Neural crest cell (in vitro differentiated cells): Measurements from ENCODE around the gene TBCD. TPM values are rescaled to one million over a fixed set of nuclear protein-coding genes. Genes with fewer than 3 reads are reported as not detected.

Source experiments
- DNase-seq: peaks from one replicate; pipeline ENCODE4 v3.0.0; 2021; ENCODE audit warnings: low read depth, mixed read lengths, low spot score
- H3K27ac Mint-ChIP-seq: one replicate; pipeline ENCODE4 v1.8.0; 2021; ENCODE audit warnings: mild to moderate bottlenecking, mixed read lengths; ENCODE audit not compliant: unreplicated experiment
- H3K27me3 Mint-ChIP-seq: 2 replicates; pipeline ENCODE4 v1.8.0; 2021; ENCODE audit warnings: low read depth, mild to moderate bottlenecking, mixed read lengths
- H3K36me3 Mint-ChIP-seq: 2 replicates; pipeline ENCODE4 v1.8.0; 2021; ENCODE audit warnings: low read depth, mild to moderate bottlenecking, mixed read lengths
- H3K4me1 Mint-ChIP-seq: 2 replicates; pipeline ENCODE4 v1.8.0; 2021; ENCODE audit warnings: mixed read lengths
- H3K4me3 Mint-ChIP-seq: one replicate; pipeline ENCODE4 v1.8.0; 2021; ENCODE audit warnings: mild to moderate bottlenecking, mixed read lengths
- H3K9me3 Mint-ChIP-seq: 2 replicates; pipeline ENCODE4 v1.8.0; 2021; ENCODE audit warnings: mixed read lengths
- total RNA-seq: library from RNA; stranded (reverse); gene quantifications from 2 replicates; pipeline ENCODE4 v1.2.1, GENCODE V29; 2021
- TF ChIP-seq, protein P1 (sequence below): fragments of 200-600 bp; sonication (generic); conservative IDR thresholded peaks from 2 replicates; pipeline ENCODE4 v1.5.0; 2021; ENCODE audit warnings: antibody characterized with exemption, mild to moderate bottlenecking

The TBCD gene
- total RNA-seq, 1 donor from 2014 or later = 166 TPM

DNA sequence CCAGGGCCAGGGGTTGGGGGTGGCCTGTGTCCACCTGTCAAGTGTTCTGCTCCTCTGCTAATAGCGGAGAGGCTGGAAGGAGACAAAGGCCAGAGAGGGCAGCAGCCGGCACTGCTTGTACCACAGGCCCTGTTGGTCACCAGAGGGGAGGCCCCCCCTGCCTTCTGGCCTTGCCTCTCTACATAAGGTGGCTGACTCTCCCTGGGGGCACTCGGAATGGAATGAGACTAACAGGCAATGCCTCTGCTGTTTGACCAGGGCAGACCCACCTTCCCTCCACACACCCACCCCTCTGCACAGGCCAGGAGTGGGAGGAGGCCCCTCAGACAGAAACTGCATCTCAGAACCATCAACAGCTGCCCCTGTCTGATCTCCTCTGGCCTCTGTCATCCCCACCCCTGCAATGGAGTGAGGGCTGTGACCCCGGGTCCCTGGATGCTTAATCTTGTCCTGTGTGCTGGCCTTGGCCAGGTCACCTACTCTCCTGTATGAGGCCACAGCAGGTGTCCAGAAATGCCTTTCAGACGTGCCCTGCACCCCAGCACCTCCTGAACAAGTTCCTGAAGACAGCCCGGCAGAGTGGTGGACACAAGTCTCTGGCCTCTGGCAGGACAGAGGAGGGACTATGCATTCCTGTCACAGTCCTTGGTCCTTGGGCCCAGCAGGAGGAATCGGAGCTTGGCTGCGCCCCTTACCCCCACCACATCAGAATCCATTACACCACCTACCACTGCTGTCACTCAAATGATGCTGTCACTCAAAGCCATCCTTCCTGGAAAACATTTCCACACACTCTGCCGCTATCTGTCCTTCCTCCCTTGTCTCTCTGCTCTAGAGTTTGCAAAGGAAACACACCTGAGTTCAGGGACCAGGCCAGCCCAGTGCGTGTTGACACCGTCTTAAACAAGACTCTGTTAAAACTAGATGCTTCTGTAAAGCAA lies 195.5 kb downstream of the TBCD start:
- TF ChIP-seq, protein P1, sequence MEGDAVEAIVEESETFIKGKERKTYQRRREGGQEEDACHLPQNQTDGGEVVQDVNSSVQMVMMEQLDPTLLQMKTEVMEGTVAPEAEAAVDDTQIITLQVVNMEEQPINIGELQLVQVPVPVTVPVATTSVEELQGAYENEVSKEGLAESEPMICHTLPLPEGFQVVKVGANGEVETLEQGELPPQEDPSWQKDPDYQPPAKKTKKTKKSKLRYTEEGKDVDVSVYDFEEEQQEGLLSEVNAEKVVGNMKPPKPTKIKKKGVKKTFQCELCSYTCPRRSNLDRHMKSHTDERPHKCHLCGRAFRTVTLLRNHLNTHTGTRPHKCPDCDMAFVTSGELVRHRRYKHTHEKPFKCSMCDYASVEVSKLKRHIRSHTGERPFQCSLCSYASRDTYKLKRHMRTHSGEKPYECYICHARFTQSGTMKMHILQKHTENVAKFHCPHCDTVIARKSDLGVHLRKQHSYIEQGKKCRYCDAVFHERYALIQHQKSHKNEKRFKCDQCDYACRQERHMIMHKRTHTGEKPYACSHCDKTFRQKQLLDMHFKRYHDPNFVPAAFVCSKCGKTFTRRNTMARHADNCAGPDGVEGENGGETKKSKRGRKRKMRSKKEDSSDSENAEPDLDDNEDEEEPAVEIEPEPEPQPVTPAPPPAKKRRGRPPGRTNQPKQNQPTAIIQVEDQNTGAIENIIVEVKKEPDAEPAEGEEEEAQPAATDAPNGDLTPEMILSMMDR = no peak
- peaks cover 2% of the 10 kb centered on the region for H3K27me3 Mint-ChIP-seq
- H3K4me1 Mint-ChIP-seq = no peaks in the 10 kb centered on the region
- H3K27ac Mint-ChIP-seq = no peak overlapping the region
- H3K9me3 Mint-ChIP-seq = peaks cover 52% of the 10 kb centered on the region
- DNase-seq = no peak
- H3K36me3 Mint-ChIP-seq = peaks cover 93% of the 10 kb centered on the region
- H3K4me3 Mint-ChIP-seq = peak overlapping the region; percentile 7

GRCh38 chr17:82948081-82948511 lies 196.2 kb downstream of the TBCD start:
- Mint-ChIP-seq H3K27me3 (peaks cover 2% of the 10 kb centered on the region), H3K36me3 (peaks cover 93% of the 10 kb centered on the region)

DNA sequence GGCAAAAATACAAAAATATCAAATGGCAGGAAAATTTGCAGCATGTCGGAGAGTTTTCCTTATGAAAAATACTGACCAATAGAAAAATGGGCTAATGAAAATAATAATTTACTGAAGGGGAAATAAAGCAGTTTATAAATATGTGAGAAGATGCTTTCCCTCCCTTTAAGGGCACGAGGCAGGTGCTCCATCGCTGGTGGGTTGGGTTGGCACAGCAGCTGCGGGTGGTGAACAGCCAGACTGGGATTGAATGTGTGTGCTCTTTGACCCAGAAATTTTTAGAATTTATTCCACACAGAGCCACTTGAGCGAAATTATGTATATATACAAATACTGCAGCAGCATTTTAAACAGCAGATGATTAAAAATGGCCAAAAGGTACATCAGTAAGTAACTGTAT lies 197.1 kb downstream of the TBCD start:
- Mint-ChIP-seq H3K9me3 (peaks cover 58% of the 10 kb centered on the region), H3K4me3 (peak overlapping the region; percentile 59)

More at GRCh38 chr17:82948081-82948511, 196.2 kb downstream of the TBCD start:
- Mint-ChIP-seq H3K4me3 (peak overlapping the region; percentile 7), H3K4me1 (no peaks in the 10 kb centered on the region), H3K9me3 (peaks cover 59% of the 10 kb centered on the region), H3K27ac (no peak overlapping the region)
- DNase-seq = no peak
- TF ChIP-seq, protein P1 = no peak

GRCh38 chr17:82949361-82949760 lies 197.5 kb downstream of the TBCD start:
- Mint-ChIP-seq H3K9me3 (peaks cover 57% of the 10 kb centered on the region), H3K4me1 (no peaks in the 10 kb centered on the region), H3K27ac (no peak overlapping the region), H3K27me3 (peaks cover 2% of the 10 kb centered on the region), H3K4me3 (peak overlapping the region; percentile 59), H3K36me3 (peaks cover 93% of the 10 kb centered on the region)
- TF ChIP-seq, protein P1 = no peak
- DNase-seq = no peak

More for the DNA sequence above, 197.1 kb downstream of the TBCD start:
- peaks cover 93% of the 10 kb centered on the region for H3K36me3 Mint-ChIP-seq
- no peaks in the 10 kb centered on the region for H3K4me1 Mint-ChIP-seq
- DNase-seq = no peak
- H3K27me3 Mint-ChIP-seq = peaks cover 2% of the 10 kb centered on the region
- TF ChIP-seq, protein P1 = no peak
- no peak overlapping the region for H3K27ac Mint-ChIP-seq

- Mint-ChIP-seq H3K27me3 (peaks cover 2% of the 10 kb centered on the region), H3K4me3 (peak overlapping the region; percentile 59), H3K4me1 (no peaks in the 10 kb centered on the region), H3K36me3 (peaks cover 93% of the 10 kb centered on the region), H3K9me3 (peaks cover 55% of the 10 kb centered on the region), H3K27ac (no peak overlapping the region)
- DNase-seq = no peak
- TF ChIP-seq, protein P1 = no peak
Measured at GRCh38 chr17:82949984-82950383, 198.1 kb downstream of the TBCD start.
